ENCODE results near the gene CENPX.

DNA sequence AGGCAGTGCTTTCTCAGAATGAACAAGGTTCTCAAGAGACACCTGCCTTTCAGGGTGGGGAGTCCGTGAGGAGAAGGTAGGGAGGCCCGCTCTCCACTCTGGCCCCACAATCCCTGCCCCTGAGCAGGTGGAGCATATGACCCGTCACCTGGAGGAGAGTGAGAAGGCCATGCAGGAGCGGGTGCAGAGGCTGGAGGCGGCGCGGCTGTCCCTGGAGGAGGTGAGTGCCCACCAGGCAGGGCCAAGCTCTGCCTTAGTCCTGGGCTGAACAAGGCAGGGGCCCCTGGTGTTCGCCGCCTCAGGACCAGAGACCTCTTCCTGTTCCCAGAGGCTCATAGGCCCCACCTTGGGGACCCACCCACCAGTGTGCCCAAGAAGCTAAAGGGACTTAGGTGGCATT is 6.3 kb upstream of the CENPX start:
- TF ChIP-seq, protein P1, sequence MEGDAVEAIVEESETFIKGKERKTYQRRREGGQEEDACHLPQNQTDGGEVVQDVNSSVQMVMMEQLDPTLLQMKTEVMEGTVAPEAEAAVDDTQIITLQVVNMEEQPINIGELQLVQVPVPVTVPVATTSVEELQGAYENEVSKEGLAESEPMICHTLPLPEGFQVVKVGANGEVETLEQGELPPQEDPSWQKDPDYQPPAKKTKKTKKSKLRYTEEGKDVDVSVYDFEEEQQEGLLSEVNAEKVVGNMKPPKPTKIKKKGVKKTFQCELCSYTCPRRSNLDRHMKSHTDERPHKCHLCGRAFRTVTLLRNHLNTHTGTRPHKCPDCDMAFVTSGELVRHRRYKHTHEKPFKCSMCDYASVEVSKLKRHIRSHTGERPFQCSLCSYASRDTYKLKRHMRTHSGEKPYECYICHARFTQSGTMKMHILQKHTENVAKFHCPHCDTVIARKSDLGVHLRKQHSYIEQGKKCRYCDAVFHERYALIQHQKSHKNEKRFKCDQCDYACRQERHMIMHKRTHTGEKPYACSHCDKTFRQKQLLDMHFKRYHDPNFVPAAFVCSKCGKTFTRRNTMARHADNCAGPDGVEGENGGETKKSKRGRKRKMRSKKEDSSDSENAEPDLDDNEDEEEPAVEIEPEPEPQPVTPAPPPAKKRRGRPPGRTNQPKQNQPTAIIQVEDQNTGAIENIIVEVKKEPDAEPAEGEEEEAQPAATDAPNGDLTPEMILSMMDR (IDR thresholded peaks at IDR 0.05) = no peak
- TF ChIP-seq SIN3A (IDR thresholded peaks at IDR 0.05; ENCODE audit: borderline replicate concordance, insufficient read depth, low read depth, low read length) = no peak
